ENCODE measurements around the gene EIF4E.

GRCh38 chr4:98967786-98968329, 38.9 kb upstream of the EIF4E start:
- no peak for TF ChIP-seq CTCF (IDR thresholded peaks at IDR 0.05; ENCODE audit: low read depth, low read length)
- no peak for TF ChIP-seq MAX (IDR thresholded peaks at IDR 0.05; ENCODE audit: low read depth, low read length)
- no peak for TF ChIP-seq POLR2A (IDR thresholded peaks at IDR 0.05; ENCODE audit: extremely low read depth, insufficient read length)
